Left renal pelvis (tissue), 4 donors: ENCODE data around the gene ALPL. TPM values are rescaled to one million over a fixed set of nuclear protein-coding genes. Genes with fewer than 3 reads are reported as not detected.
A peak's percentile ranks its signal among the peaks of the same experiment; 100 is the strongest.

Experiments used
- DNase-seq, 4 donors: peaks; one replicate each; pipeline ENCODE4 v3.0.0-alpha.2; 2013; ENCODE audit warnings: low read depth in 4 of 4, low spot score in 3 of 4
- polyA plus RNA-seq, 4 donors: library from polyadenylated mRNA; unstranded; fragments of 120-200 nt; gene quantifications; one replicate each; pipeline ENCODE4 v1.2.1, GENCODE V29; 2013; ENCODE audit not compliant: insufficient read length in 4 of 4

The ALPL gene
- polyA plus RNA-seq, 4 donors = 7.6 to 46.8 (median 28.9) TPM

GRCh38 chr1:21573971-21574465, 64.8 kb downstream of the ALPL start:
- peak in 3 of 4 donors; percentile 46 to 53 (median 50) for DNase-seq

DNA sequence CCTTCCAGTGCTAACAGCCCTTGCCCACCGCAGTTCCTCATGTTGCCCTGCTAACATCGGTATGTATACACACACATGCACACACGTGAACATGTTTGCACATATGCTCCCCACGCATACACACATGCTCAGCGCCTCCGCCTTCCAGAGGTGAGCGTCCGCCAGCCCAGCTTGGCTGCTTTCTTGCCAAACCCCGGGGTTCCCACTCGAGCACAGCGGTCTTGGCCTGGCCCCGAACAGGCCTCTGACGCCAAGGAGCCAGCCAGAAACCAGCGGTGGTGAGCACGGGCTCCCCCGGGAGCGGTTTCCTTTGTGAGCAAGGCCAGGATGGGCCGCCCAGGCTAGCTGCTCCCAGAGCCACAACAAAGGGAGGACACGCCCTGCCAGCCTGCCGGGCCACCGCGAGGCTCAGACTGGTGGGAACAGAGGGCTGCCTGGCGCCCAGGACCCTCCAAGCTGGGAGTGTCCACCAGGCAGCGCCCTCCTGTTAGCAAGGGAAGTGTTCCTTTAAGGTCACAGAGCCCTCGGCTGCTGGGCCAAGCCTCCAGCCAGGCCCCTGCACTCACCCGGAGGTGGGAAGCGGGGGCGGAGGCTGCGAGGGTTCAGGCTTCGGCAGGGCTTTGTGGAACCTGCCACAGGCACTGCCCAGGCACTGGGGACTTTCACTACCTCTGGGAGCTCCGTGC, 65.4 kb downstream of the ALPL start:
- no peak for DNase-seq

DNA sequence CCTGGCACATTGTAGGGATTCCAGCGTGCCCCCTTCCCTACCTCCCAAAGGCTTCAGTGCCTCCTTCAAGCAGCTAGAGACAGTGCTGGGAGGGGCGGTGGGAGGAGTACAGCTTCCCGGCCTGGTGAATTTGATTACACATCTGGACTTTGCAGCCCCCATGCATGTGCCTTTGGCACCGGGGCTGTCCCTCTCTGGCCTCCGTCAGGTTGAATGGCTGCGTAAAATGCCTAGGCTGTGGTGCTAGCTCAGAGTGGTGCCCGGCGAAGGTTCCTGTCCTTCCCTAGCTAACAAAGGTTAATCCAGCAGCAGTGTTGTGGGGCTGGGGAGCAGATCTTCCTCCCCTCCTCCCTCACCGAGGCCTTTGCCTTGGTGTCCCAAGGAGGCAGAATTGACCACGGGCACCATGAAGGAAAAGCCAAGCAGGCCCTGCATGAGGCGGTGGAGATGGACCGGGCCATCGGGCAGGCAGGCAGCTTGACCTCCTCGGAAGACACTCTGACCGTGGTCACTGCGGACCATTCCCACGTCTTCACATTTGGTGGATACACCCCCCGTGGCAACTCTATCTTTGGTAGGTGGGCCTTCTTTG, 66.2 kb downstream of the ALPL start:
- no peak for DNase-seq

DNA sequence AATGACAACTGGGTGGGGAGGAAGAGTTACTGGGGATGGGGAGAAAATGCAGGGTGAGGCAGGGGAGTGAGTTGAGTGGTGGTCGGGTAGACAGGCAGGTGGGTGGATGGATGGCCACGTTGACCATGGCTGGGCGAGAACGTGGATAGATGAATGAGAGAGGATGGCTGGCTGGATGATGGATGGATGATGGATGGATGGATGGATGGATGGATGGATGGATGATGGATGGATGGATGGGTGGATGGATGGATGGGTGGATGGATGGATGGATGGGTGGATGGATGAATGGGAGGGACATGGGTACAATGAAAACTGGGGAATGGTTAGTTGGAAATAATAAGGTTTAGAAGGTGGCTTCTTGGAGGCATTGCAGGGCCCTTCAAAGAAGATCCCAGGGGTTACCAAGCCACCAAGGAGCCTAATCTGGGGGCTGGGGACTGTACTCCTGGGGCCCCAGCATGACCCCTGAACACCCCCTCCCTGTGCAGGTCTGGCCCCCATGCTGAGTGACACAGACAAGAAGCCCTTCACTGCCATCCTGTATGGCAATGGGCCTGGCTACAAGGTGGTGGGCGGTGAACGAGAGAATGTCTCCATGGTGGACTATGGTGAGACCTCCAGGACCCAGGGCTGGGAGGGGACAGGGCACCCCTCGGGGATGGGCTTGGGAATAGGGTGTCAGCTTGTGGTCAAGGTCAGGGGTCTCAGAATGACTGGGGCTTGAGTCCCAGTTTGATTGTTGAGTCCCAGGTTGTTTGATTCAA, 67.0 kb downstream of the ALPL start:
- DNase-seq = no peak

DNA sequence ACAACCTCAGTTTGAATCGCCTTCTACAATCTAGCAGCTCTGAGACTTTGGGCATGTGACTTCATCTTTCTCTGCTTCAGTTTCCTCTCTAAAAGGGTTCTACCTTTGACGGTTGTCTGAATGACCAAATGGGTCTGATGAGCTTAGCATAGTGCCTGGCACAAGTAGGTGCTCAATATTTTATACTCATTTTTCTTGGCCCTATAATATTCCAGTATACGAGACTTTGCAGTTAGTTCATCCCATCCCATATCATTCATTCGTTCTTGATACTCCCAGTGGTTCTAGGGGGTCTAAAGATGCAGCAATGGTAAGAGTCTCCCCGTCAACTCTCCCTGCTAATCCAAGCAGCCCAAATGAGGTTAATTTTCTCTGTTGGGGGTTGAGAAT, 67.6 kb downstream of the ALPL start:
- DNase-seq = no peak

- DNase-seq = no peak
Measured at GRCh38 chr1:21577324-21577723, 68.1 kb downstream of the ALPL start.

DNA sequence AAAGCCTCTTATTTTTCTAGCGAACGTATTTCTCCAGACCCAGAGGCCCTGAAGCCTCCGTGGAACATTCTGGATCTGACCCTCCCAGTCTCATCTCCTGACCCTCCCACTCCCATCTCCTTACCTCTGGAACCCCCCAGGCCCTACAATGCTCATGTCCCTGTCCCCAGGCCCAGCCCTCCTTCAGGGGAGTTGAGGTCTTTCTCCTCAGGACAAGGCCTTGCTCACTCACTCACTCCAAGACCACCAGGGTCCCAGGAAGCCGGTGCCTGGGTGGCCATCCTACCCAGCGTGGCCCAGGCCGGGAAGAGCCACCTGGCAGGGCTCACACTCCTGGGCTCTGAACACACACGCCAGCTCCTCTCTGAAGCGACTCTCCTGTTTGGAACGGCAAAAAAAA, 68.7 kb downstream of the ALPL start:
- no peak for DNase-seq

- DNase-seq = no peak
Measured at GRCh38 chr1:21579791-21580190, 70.6 kb downstream of the ALPL start.

GRCh38 chr1:21584096-21584495, 74.9 kb downstream of the ALPL start:
- no peak for DNase-seq

- DNase-seq = no peak
Measured at GRCh38 chr1:21585037-21585436, 75.8 kb downstream of the ALPL start.

DNA sequence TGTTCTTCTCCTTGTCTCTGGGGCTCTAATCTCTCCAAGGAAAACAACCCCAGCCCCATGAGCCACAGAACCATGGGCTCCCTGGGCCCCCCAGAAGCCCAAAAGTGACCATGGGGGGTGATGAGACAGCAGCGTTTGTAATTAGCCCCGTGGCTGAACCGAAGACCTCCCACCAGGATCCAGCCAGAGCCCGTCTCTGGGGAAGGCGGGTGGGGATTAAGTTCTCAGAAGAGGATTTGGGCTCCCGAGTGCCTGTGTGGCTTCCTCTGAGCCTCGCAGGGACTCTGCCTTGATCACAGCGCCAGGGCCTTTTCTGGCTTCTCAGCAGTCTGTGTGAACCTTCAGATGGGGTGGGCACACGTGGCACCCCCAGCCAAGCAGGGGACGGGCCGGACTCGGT, 77.0 kb downstream of the ALPL start:
- no peak for DNase-seq

DNA sequence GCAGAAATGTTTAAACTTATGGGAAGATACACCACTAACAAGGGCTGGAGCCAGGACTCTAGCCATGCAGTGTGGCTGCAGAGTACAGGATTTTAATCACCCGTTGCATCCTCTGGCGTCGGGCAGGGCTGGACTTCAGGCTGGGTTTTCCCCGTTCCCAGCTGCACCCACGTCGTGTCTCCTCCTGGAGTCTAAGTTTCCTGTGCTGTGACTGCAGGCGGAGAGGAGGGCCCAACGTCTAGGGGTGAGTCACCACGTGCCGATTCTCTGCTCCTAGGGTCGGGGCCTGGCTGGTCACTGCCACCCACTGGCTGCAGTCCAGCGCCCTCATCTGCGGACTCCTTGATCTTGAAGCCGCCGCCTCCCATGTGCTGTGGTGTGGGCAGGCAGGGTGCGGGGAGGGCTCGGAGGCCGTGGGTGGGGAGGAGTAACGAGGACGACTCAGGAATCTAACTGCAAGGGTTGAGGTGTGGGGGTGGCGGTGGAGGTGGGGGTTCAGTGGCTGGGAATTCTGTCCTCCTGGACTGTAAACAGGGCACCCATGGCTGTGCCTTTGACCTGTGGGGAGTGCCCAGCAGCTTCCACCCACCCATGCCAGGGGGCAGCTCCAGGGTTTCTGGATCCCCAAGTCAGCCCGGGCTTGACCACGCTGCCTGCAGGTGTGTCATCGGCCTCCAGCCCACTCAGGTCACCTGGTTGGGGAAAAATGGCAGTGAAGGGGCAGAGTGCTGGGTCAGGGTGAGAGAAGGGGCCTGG, 77.8 kb downstream of the ALPL start:
- DNase-seq = no peak

- DNase-seq = no peak
Measured at GRCh38 chr1:21587602-21587953, 78.4 kb downstream of the ALPL start.

DNA sequence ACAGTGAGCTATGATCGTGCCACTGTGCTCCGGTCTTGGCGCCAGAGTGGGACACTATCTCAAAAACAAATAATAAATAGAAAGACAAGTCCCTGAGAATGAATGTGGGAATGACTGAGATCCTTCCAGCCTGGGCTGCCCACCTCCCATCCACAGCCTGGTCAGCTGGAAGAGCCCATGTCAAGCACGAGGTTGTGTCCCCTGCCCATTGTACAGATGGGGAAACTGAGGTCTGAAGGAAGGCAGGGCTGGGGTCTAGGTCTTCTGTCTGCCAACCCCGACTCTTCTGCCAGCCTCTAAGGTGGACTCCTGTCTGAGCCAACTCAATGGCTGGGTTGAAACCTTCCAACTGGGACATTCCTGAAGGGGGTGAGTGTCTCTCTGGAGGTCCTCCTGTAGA, 80.4 kb downstream of the ALPL start:
- no peak for DNase-seq

- no peak for DNase-seq
Measured at GRCh38 chr1:21590126-21590880, 81.1 kb downstream of the ALPL start.

DNA sequence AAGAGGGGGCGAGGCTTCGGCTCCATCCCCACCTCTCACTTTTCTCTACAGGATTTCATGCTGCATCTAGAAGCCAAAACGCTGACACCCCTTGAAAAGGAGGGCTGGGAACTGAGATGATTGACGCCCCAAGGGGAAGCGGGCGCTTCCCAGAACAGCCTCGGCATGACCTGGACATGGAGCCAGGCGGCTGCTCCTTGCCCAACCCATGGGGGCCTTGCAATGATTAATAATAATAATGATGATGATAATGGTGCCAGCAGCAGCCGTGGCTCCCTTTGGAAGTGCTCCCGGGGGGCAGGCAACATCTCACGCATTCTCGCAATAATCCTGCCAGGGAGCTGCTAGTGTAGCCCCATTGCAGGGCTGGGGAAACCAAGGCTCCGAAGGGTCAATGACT, 81.7 kb downstream of the ALPL start:
- no peak for DNase-seq

GRCh38 chr1:21592086-21592865, 83.1 kb downstream of the ALPL start:
- DNase-seq = no peak

- DNase-seq = no peak
Measured at GRCh38 chr1:21593231-21593630, 84.0 kb downstream of the ALPL start.

DNA sequence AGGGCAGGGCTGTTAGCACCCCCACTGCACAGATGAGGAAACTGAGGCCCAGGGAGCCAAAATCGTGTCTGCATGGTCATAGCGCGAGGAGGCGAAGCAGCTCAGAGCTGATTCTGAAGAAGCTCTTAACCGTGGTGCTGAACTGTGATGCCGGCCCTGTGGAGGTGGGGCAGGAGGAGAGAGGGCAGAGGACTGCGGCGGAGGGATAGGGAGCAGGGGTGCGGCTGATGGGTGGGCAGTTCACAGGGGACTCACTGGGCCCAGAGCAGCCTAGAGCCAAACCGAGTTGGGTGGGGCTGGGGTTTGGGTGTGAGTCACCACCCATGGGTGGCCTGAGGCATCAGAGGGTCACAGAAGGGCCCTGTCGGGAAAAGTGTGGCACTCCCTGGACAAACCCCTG, 85.3 kb downstream of the ALPL start:
- DNase-seq = no peak
